GM12878 (cell line): ENCODE measurements around the gene OR2W3.

Source experiments
- BCL3 ChIP-seq: IDR thresholded peaks from 2 replicates; pipeline ENCODE4 v1.6.1; 2011; ENCODE audit warnings: borderline replicate concordance, low read depth, mild to moderate bottlenecking, moderate library complexity, low read length; ENCODE audit not compliant: insufficient read depth, poor library complexity, severe bottlenecking
- DPF2 ChIP-seq: fragments of 450-650 bp; IDR thresholded peaks from 2 replicates; pipeline ENCODE4 v1.6.1; 2017; ENCODE audit warnings: mild to moderate bottlenecking
- EP300 ChIP-seq, 2 experiments: fragments of 150-350 bp in 1 of 2; IDR thresholded peaks; 2 replicates each; pipeline ENCODE4 v1.6.1; 2011 to 2012; ENCODE audit warnings: low read depth in 2 of 2, low read length in 2 of 2, borderline replicate concordance in 1 of 2, improper control_type of control experiment in 1 of 2, inconsistent platforms in 1 of 2; ENCODE audit not compliant: control insufficient read depth in 1 of 2
- MTA3 ChIP-seq: IDR thresholded peaks from 2 replicates; pipeline ENCODE4 v1.6.1; 2012; ENCODE audit warnings: low read length, inconsistent platforms, borderline replicate concordance
- MXI1 ChIP-seq: fragments of 150-350 bp; IDR thresholded peaks from 2 replicates; pipeline ENCODE4 v1.6.1; 2011; ENCODE audit warnings: low read depth, mild to moderate bottlenecking, inconsistent platforms, low read length, improper control_type of control experiment
- NKRF ChIP-seq: fragments of 450-650 bp; conservative IDR thresholded peaks from 2 replicates; pipeline ENCODE4 v1.6.1; 2017; ENCODE audit warnings: mild to moderate bottlenecking, moderate library complexity
- PBX3 ChIP-seq: IDR thresholded peaks from 2 replicates; pipeline ENCODE4 v1.6.1; 2011; ENCODE audit warnings: mild to moderate bottlenecking, low read depth, low read length, moderate library complexity; ENCODE audit not compliant: insufficient replicate concordance
- POLR2A ChIP-seq: IDR thresholded peaks from 2 replicates; pipeline ENCODE4 v1.6.1; 2011; ENCODE audit warnings: low read depth, mild to moderate bottlenecking, low read length
- REST ChIP-seq: IDR thresholded peaks from 2 replicates; pipeline ENCODE4 v1.6.1; 2012; ENCODE audit warnings: mild to moderate bottlenecking, low read depth, low read length
- SPI1 ChIP-seq: IDR thresholded peaks from 2 replicates; pipeline ENCODE4 v1.6.1; 2011; ENCODE audit warnings: low read depth, mild to moderate bottlenecking, low read length, moderate library complexity, borderline replicate concordance; ENCODE audit not compliant: insufficient read depth
- TCF12 ChIP-seq: IDR thresholded peaks from 2 replicates; pipeline ENCODE4 v1.6.1; 2011; ENCODE audit warnings: low read depth, mild to moderate bottlenecking, low read length
- USF2 ChIP-seq: IDR thresholded peaks from 2 replicates; pipeline ENCODE4 v1.6.1; 2011; ENCODE audit warnings: low read depth, low read length, improper control_type of control experiment, borderline replicate concordance
- ZNF274 ChIP-seq: IDR thresholded peaks from one replicate; pipeline ENCODE4 v1.8.0; 2011; ENCODE audit not compliant: insufficient read length, insufficient read depth

GRCh38 chr1:247862756-247863155, 32.6 kb upstream of the OR2W3 start:
- TF ChIP-seq ZNF274 (no peak), MTA3 (no peak), POLR2A (no peak), MXI1 (no peak), PBX3 (no peak), DPF2 (no peak), EP300 (IDR thresholded peaks at IDR 0.05; ENCODE audit: borderline replicate concordance in 1 of 2, control insufficient read depth in 1 of 2, low read depth in 2 of 2, low read length in 2 of 2) (no peak), NKRF (no peak), SPI1 (no peak), TCF12 (no peak), USF2 (no peak), REST (no peak), BCL3 (no peak)
